HepG2 (cell line): ENCODE results near the gene TRIO. TPM values are rescaled to one million over a fixed set of nuclear protein-coding genes. Genes with fewer than 3 reads are reported as not detected.

ENCODE experiments used
- FOXK2 ChIP-seq: fragments of 450-650 bp; IDR thresholded peaks from 2 replicates; pipeline ENCODE4 v1.6.1; 2016
- HOXA3 ChIP-seq: sonication (generic); formaldehyde crosslinking; IDR thresholded peaks from 2 replicates; pipeline ENCODE4 v1.5.0; 2020; ENCODE audit warnings: missing genetic modification reagents
- SATB2 ChIP-seq: sonication (generic); formaldehyde crosslinking; IDR thresholded peaks from 2 replicates; pipeline ENCODE4 v1.5.0; 2020; ENCODE audit warnings: missing genetic modification reagents
- SMAD1 ChIP-seq: sonication (generic); formaldehyde crosslinking; IDR thresholded peaks from 2 replicates; pipeline ENCODE4 v1.4.0; 2020; ENCODE audit warnings: missing genetic modification reagents, low read depth, mild to moderate bottlenecking, borderline replicate concordance
- SMYD3 ChIP-seq: sonication (generic); formaldehyde crosslinking; IDR thresholded peaks from 2 replicates; pipeline ENCODE4 v1.8.1; 2023; ENCODE audit warnings: mild to moderate bottlenecking, missing genetic modification reagents
- SRSF9 ChIP-seq: fragments of 200-400 bp; formaldehyde crosslinking; IDR thresholded peaks from 2 replicates; pipeline ENCODE4 v1.6.1; 2018; ENCODE audit warnings: borderline replicate concordance, mild to moderate bottlenecking, low read depth, low read length; ENCODE audit not compliant: insufficient read depth, poor library complexity, severe bottlenecking
- ZNF138 ChIP-seq: sonication (generic); formaldehyde crosslinking; IDR thresholded peaks from 2 replicates; pipeline ENCODE4 v1.5.0; 2020; ENCODE audit warnings: mild to moderate bottlenecking, low read depth, missing genetic modification reagents
- ZNF343 ChIP-seq: sonication (generic); formaldehyde crosslinking; IDR thresholded peaks from 2 replicates; pipeline ENCODE4 v1.4.0; 2020; ENCODE audit warnings: mild to moderate bottlenecking, missing genetic modification reagents
- ZNF558 ChIP-seq: sonication (generic); formaldehyde crosslinking; IDR thresholded peaks from 2 replicates; pipeline ENCODE4 v1.9.0; 2022; ENCODE audit warnings: mild to moderate bottlenecking, missing genetic modification reagents, borderline replicate concordance
- ZNF839 ChIP-seq: sonication (generic); formaldehyde crosslinking; IDR thresholded peaks from 2 replicates; pipeline ENCODE4 v1.4.0; 2020; ENCODE audit warnings: missing genetic modification reagents, mild to moderate bottlenecking, borderline replicate concordance
- polyA plus RNA-seq, 8 experiments: library from polyadenylated mRNA; depleted of rRNA in 3 of 8; stranded (reverse) in 7 of 8; unstranded in 1 of 8; fragments of >200 nt; fragmentation: Illumina TruSeq in 4 of 8; extraction: Trizol in 4 of 8; gene quantifications; 2 replicates each; pipeline versions ENCODE4 v1.2.1 to v1.2.3, GENCODE V29; 2011 to 2016; ENCODE audit warnings: low read depth in 4 of 8, missing spikeins in 1 of 8, mixed read lengths in 1 of 8; ENCODE audit not compliant: insufficient read depth in 1 of 8
- total RNA-seq, 5 experiments: library from RNA; depleted of rRNA; stranded (reverse); fragments of >200 nt; fragmentation: Illumina TruSeq; extraction: Trizol; gene quantifications; 2 replicates each; pipeline ENCODE4 v1.2.3, GENCODE V29; 2016; ENCODE audit warnings: low read depth in 1 of 5
- TF ChIP-seq, protein P1 (sequence below): sonication (generic); formaldehyde crosslinking; IDR thresholded peaks from 2 replicates; pipeline ENCODE4 v1.5.0; 2020; ENCODE audit warnings: missing genetic modification reagents
- TF ChIP-seq, protein P2 (sequence below): sonication (generic); formaldehyde crosslinking; IDR thresholded peaks from 2 replicates; pipeline ENCODE4 v1.4.0; 2020; ENCODE audit warnings: missing genetic modification reagents, mild to moderate bottlenecking, borderline replicate concordance
- TF ChIP-seq, protein P3 (sequence below): sonication (generic); formaldehyde crosslinking; IDR thresholded peaks from 2 replicates; pipeline ENCODE4 v1.5.1; 2020; ENCODE audit warnings: missing genetic modification reagents, mild to moderate bottlenecking, borderline replicate concordance
- TF ChIP-seq, protein P4 (sequence below): sonication (generic); formaldehyde crosslinking; IDR thresholded peaks from 2 replicates; pipeline ENCODE4 v1.9.0; 2021; ENCODE audit warnings: mild to moderate bottlenecking, missing genetic modification reagents

The TRIO gene
- total and polyA plus RNA-seq, 2 of the 13 experiments (the other 11 are each of a cell fraction or from before 2014, with no cell fraction given), result 45.2 to 45.9 TPM

DNA sequence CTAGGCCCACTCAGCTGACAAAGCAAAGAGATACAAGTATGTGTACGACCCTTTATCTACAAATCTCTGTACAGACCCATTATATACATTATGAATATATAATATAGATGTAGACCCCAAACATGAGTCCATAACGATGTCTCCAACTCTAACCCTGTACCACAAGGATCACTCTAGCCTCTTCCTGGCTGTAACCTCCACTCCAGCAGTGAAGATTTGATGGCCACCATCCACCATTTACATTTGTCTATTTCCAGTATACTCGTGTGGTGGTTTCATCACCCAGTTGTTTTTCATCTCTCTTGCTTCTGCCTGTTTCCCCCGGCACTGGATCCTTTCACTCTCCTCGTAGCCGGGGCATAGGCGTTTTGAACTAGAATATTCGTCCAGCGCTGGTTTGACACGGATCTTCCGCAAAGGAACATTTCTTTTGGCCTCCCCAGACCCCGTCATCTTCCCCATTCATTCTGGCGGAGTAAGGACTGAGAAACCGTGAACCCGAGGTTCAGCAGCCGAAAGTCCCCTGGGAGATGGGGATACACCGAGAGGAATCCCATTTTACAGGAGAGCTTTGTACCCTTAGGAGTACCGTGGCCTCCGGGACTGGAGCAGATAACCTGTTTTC is 828 bp upstream of the TRIO start (continued):
- TF ChIP-seq, protein P1, sequence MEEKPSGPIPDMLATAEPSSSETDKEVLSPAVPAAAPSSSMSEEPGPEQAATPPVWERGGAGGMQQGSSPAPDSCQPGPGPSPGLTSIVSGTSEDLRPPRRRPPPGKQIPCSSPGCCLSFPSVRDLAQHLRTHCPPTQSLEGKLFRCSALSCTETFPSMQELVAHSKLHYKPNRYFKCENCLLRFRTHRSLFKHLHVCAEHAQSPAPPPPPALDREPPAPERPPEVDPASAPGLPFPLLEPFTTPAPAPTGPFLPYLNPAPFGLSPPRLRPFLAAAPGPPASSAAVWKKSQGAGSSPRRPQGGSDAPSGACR (CRISPR knock-in tag), result no peak
- TF ChIP-seq FOXK2 (no peak), SRSF9 (no peak), ZNF138 (CRISPR knock-in tag) (no peak), ZNF839 (CRISPR knock-in tag) (no peak), HOXA3 (CRISPR knock-in tag) (no peak), SMAD1 (CRISPR knock-in tag) (no peak), SMYD3 (no peak), ZNF343 (no peak), SATB2 (CRISPR knock-in tag) (no peak), ZNF558 (0 out of 2 replicates have a peak, but pooled peaks have one; percentile 15)
- TF ChIP-seq, protein P2, sequence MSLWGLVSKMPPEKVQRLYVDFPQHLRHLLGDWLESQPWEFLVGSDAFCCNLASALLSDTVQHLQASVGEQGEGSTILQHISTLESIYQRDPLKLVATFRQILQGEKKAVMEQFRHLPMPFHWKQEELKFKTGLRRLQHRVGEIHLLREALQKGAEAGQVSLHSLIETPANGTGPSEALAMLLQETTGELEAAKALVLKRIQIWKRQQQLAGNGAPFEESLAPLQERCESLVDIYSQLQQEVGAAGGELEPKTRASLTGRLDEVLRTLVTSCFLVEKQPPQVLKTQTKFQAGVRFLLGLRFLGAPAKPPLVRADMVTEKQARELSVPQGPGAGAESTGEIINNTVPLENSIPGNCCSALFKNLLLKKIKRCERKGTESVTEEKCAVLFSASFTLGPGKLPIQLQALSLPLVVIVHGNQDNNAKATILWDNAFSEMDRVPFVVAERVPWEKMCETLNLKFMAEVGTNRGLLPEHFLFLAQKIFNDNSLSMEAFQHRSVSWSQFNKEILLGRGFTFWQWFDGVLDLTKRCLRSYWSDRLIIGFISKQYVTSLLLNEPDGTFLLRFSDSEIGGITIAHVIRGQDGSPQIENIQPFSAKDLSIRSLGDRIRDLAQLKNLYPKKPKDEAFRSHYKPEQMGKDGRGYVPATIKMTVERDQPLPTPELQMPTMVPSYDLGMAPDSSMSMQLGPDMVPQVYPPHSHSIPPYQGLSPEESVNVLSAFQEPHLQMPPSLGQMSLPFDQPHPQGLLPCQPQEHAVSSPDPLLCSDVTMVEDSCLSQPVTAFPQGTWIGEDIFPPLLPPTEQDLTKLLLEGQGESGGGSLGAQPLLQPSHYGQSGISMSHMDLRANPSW (CRISPR knock-in tag), result 0 out of 2 replicates have a peak, but pooled peaks have one; percentile 32
- TF ChIP-seq, protein P3, sequence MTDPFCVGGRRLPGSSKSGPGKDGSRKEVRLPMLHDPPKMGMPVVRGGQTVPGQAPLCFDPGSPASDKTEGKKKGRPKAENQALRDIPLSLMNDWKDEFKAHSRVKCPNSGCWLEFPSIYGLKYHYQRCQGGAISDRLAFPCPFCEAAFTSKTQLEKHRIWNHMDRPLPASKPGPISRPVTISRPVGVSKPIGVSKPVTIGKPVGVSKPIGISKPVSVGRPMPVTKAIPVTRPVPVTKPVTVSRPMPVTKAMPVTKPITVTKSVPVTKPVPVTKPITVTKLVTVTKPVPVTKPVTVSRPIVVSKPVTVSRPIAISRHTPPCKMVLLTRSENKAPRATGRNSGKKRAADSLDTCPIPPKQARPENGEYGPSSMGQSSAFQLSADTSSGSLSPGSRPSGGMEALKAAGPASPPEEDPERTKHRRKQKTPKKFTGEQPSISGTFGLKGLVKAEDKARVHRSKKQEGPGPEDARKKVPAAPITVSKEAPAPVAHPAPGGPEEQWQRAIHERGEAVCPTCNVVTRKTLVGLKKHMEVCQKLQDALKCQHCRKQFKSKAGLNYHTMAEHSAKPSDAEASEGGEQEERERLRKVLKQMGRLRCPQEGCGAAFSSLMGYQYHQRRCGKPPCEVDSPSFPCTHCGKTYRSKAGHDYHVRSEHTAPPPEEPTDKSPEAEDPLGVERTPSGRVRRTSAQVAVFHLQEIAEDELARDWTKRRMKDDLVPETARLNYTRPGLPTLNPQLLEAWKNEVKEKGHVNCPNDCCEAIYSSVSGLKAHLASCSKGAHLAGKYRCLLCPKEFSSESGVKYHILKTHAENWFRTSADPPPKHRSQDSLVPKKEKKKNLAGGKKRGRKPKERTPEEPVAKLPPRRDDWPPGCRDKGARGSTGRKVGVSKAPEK (CRISPR knock-in tag), result no peak
- TF ChIP-seq, protein P4, sequence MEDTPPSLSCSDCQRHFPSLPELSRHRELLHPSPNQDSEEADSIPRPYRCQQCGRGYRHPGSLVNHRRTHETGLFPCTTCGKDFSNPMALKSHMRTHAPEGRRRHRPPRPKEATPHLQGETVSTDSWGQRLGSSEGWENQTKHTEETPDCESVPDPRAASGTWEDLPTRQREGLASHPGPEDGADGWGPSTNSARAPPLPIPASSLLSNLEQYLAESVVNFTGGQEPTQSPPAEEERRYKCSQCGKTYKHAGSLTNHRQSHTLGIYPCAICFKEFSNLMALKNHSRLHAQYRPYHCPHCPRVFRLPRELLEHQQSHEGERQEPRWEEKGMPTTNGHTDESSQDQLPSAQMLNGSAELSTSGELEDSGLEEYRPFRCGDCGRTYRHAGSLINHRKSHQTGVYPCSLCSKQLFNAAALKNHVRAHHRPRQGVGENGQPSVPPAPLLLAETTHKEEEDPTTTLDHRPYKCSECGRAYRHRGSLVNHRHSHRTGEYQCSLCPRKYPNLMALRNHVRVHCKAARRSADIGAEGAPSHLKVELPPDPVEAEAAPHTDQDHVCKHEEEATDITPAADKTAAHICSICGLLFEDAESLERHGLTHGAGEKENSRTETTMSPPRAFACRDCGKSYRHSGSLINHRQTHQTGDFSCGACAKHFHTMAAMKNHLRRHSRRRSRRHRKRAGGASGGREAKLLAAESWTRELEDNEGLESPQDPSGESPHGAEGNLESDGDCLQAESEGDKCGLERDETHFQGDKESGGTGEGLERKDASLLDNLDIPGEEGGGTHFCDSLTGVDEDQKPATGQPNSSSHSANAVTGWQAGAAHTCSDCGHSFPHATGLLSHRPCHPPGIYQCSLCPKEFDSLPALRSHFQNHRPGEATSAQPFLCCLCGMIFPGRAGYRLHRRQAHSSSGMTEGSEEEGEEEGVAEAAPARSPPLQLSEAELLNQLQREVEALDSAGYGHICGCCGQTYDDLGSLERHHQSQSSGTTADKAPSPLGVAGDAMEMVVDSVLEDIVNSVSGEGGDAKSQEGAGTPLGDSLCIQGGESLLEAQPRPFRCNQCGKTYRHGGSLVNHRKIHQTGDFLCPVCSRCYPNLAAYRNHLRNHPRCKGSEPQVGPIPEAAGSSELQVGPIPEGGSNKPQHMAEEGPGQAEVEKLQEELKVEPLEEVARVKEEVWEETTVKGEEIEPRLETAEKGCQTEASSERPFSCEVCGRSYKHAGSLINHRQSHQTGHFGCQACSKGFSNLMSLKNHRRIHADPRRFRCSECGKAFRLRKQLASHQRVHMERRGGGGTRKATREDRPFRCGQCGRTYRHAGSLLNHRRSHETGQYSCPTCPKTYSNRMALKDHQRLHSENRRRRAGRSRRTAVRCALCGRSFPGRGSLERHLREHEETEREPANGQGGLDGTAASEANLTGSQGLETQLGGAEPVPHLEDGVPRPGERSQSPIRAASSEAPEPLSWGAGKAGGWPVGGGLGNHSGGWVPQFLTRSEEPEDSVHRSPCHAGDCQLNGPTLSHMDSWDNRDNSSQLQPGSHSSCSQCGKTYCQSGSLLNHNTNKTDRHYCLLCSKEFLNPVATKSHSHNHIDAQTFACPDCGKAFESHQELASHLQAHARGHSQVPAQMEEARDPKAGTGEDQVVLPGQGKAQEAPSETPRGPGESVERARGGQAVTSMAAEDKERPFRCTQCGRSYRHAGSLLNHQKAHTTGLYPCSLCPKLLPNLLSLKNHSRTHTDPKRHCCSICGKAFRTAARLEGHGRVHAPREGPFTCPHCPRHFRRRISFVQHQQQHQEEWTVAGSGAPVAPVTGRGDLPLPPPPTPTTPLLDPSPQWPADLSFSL (CRISPR knock-in tag), result no peak
